Skin epidermis (tissue), 12 donors: ENCODE results near the gene LRRC74A.

Source experiments
- H3K27ac ChIP-seq, 21 experiments: fragments of 200-600 bp; sonication (generic) in 11 of 21; one replicate each; pipeline ENCODE4 v1.5.0; 2020; ENCODE audit warnings: mild to moderate bottlenecking in 3 of 21, inconsistent platforms in 2 of 21, moderate library complexity in 2 of 21
- H3K4me3 ChIP-seq, 7 experiments: fragments of 200-600 bp; sonication (generic) in 2 of 7; one replicate each; pipeline ENCODE4 v1.5.0; 2020; ENCODE audit warnings: inconsistent platforms in 2 of 7, mild to moderate bottlenecking in 2 of 7, moderate library complexity in 1 of 7

The LRRC74A gene

GRCh38 chr14:76808011-76808410 is 18.2 kb upstream of the LRRC74A start:
- Histone ChIP-seq H3K4me3 (no peak overlapping the region), H3K27ac (no peak overlapping the region)

GRCh38 chr14:76808990-76809389 is 17.2 kb upstream of the LRRC74A start:
- Histone ChIP-seq H3K27ac (no peak overlapping the region), H3K4me3 (no peak overlapping the region)

- peak overlapping the region in 7 of 21 experiments; percentile 6 to 97 (median 39) for H3K27ac ChIP-seq
- H3K4me3 ChIP-seq: peak overlapping the region in 1 of 7 experiments; percentile 88
Observed at GRCh38 chr14:76810525-76810924, 15.7 kb upstream of the LRRC74A start.

GRCh38 chr14:76810953-76811400 is 15.2 kb upstream of the LRRC74A start:
- H3K4me3 ChIP-seq: peak overlapping the region in 4 of 7 experiments; percentile 82 to 95 (median 90)

GRCh38 chr14:76811561-76811960 is 14.6 kb upstream of the LRRC74A start:
- peak overlapping the region; percentile 58 to 96 (median 88) for H3K4me3 ChIP-seq
- H3K27ac ChIP-seq: peak overlapping the region in 16 of 21 experiments; percentile 2 to 97 (median 86)

More at GRCh38 chr14:76810953-76811400, 15.2 kb upstream of the LRRC74A start:
- peak overlapping the region in 12 of 21 experiments; percentile 2 to 97 (median 58) for H3K27ac ChIP-seq

- Histone ChIP-seq H3K4me3 (peak overlapping the region; percentile 58 to 96 (median 88)), H3K27ac (peak overlapping the region; percentile 52 to 97 (median 85))
Observed at GRCh38 chr14:76812093-76812421, 14.2 kb upstream of the LRRC74A start.

GRCh38 chr14:76812422-76813383 is 13.5 kb upstream of the LRRC74A start, which contains the start of gene ANGEL1:
TSS of gene ANGEL1 (minus strand) at chr14:76812882. CDS start at chr14:76812827, 55 bp downstream.
- Histone ChIP-seq H3K4me3 (peak within 1 kb of the TSS; percentile 58 to 96 (median 88)), H3K27ac (peak within 1 kb of the TSS; percentile 52 to 97 (median 85))

- Histone ChIP-seq H3K4me3 (no peak overlapping the region), H3K27ac (peak overlapping the region in 2 of 21 experiments; percentile 6 to 20)
Observed at GRCh38 chr14:76814726-76815645, 11.2 kb upstream of the LRRC74A start.

GRCh38 chr14:76820700-76821099 is 5.5 kb upstream of the LRRC74A start:
- H3K27ac ChIP-seq: no peak overlapping the region
- no peak overlapping the region for H3K4me3 ChIP-seq

GRCh38 chr14:76827696-76828296 is 1.6 kb downstream of the LRRC74A start:
- H3K27ac ChIP-seq: peak overlapping the region in 7 of 21 experiments; percentile 26 to 63 (median 46)
- peak overlapping the region in 3 of 7 experiments; percentile 3 to 5 (median 4) for H3K4me3 ChIP-seq

GRCh38 chr14:76828339-76829012 is 2.3 kb downstream of the LRRC74A start:
- Histone ChIP-seq H3K27ac (peak overlapping the region in 9 of 21 experiments; percentile 26 to 63 (median 39)), H3K4me3 (peak overlapping the region in 3 of 7 experiments; percentile 3 to 5 (median 4))

- Histone ChIP-seq H3K4me3 (no peak overlapping the region), H3K27ac (peak overlapping the region in 7 of 21 experiments; percentile 8 to 59 (median 39))
Observed at GRCh38 chr14:76829013-76829365, 2.8 kb downstream of the LRRC74A start.

GRCh38 chr14:76829650-76830421 is 3.6 kb downstream of the LRRC74A start:
- Histone ChIP-seq H3K27ac (peak overlapping the region in 8 of 21 experiments; percentile 8 to 59 (median 34)), H3K4me3 (no peak overlapping the region)

- H3K27ac ChIP-seq: no peak overlapping the region
Observed at GRCh38 chr14:76830556-76830955, 4.3 kb downstream of the LRRC74A start.

GRCh38 chr14:76832503-76832988 is 6.3 kb downstream of the LRRC74A start:
- H3K27ac ChIP-seq: peak overlapping the region in 1 of 21 experiments; percentile 6
- no peak overlapping the region for H3K4me3 ChIP-seq

More at GRCh38 chr14:76830556-76830955, 4.3 kb downstream of the LRRC74A start:
- no peak overlapping the region for H3K4me3 ChIP-seq

- Histone ChIP-seq H3K27ac (no peak overlapping the region), H3K4me3 (no peak overlapping the region)
Observed at GRCh38 chr14:76833011-76833410, 6.8 kb downstream of the LRRC74A start.

- Histone ChIP-seq H3K27ac (no peak overlapping the region), H3K4me3 (no peak overlapping the region)
Observed at GRCh38 chr14:76834241-76834661, 8.0 kb downstream of the LRRC74A start.
